Measurements from ENCODE around the gene CACNA1G.

GRCh38 chr17:50584116-50584515, 23.6 kb downstream of the CACNA1G start:
- TF ChIP-seq GATA2 (IDR thresholded peaks at IDR 0.05; ENCODE audit: low read depth, low read length) (no peak), GATA3 (IDR thresholded peaks at IDR 0.05; ENCODE audit: low read depth, low read length) (no peak)

All from SH-SY5Y (cell line).